OCI-LY7 (cell line): ENCODE data around the gene GRIP1.

ENCODE experiments used
- EZH2phosphoT487 ChIP-seq: fragments of 200-600 bp; sonication (generic); IDR thresholded peaks from 2 replicates; pipeline ENCODE4 v1.6.1; 2018; ENCODE audit warnings: low read depth, borderline replicate concordance, mild to moderate bottlenecking, mixed run types, antibody characterized with exemption, low read length, moderate library complexity, mixed read lengths
- TF ChIP-seq, protein P1 (sequence below): fragments of 200-600 bp; sonication (generic); conservative IDR thresholded peaks from 2 replicates; pipeline ENCODE4 v1.5.1; 2014; ENCODE audit warnings: mild to moderate bottlenecking, antibody characterized with exemption, low read length, moderate library complexity, mixed read lengths

DNA sequence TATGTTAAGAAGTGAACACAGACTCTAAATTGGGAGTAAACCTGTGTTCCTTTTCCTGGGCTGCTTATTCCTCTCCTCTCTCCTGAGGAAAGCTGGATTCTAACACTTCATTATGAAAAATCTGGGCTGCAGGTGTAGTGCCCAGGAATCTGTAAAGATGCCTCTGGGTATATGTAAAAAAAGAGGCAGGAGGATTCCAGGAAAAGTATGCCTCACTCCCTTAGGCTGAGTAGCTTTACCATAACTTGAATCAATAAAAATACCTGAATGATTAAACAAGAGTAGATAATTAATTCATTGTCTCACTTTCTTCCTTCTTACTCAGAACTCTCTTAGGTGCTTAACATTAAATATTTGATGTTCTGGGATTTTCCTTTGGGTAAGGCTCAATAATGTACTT, 185.1 kb downstream of the GRIP1 start:
- TF ChIP-seq, protein P1, sequence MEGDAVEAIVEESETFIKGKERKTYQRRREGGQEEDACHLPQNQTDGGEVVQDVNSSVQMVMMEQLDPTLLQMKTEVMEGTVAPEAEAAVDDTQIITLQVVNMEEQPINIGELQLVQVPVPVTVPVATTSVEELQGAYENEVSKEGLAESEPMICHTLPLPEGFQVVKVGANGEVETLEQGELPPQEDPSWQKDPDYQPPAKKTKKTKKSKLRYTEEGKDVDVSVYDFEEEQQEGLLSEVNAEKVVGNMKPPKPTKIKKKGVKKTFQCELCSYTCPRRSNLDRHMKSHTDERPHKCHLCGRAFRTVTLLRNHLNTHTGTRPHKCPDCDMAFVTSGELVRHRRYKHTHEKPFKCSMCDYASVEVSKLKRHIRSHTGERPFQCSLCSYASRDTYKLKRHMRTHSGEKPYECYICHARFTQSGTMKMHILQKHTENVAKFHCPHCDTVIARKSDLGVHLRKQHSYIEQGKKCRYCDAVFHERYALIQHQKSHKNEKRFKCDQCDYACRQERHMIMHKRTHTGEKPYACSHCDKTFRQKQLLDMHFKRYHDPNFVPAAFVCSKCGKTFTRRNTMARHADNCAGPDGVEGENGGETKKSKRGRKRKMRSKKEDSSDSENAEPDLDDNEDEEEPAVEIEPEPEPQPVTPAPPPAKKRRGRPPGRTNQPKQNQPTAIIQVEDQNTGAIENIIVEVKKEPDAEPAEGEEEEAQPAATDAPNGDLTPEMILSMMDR, result no peak
- no peak for TF ChIP-seq EZH2phosphoT487
